GM21619 (cell line): ENCODE data around the gene STXBP6.

Experiments used
- ATAC-seq: cut with Tn5 transposase; IDR thresholded peaks from one replicate; pipeline ENCODE4 v1.9.1; 2021; ENCODE audit not compliant: unreplicated experiment

STXBP6 gene

DNA sequence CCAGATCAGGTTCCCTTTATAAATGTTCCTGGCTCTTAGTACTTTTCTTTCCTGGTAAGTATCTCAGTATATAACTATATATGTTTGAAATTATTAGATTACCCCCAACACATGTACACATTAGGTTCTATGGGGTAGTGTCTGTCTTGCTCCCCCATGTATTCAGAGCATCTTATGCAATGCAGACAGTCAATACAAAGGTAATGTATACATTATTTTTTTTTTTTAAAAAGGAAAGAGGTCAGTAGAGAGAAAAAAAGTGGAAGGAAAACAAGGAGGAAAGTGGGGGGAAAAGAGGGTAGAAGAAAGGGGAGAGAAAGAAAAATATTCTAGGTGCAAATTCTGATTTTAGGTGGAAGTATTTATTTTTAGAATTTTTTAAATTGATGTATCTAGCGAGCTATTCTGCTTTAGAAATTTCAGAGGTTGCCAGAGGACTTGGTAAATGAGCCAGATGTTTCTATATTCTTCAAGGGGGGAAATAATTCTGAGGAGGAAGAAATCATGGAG is 157.9 kb downstream of the STXBP6 start:
- no peak for ATAC-seq

DNA sequence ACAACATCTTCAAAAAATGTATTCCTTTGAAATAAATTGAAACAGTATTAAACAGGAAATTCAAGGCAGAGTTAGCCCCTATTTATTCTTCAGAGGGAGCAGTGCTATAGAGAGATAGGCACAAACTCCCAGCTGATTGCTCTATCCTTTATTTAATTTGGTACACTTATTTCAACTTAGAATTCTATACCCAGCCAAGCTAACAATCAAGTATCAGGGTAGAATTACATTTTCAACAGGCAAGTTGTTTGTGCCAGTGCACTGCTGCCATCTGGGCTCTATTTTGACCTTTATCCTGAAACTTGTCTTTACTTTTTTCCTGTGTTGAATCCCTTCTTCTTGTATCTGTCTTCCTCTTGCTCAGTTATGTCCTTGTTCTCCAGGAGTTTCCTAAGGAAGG is 159.2 kb downstream of the STXBP6 start:
- ATAC-seq = no peak

DNA sequence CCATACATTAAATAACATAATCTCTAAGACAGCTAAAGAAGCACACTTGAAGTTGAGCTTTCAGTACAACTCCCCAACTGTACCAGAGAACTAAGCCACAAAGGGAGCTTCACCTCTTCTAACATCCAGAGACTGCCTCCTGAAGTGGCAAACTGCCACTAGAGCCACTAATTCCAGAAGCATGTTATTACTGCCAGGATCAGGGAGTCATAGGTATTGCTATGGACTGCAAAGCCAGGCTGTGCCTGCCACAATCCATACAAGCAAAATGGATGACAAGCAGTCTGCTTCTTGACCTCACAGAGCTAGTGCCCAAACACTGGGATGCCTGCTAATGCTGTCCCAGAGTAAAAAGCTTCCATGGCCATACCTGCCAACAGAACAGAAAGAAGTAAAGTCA is 160.1 kb downstream of the STXBP6 start:
- ATAC-seq = no peak

DNA sequence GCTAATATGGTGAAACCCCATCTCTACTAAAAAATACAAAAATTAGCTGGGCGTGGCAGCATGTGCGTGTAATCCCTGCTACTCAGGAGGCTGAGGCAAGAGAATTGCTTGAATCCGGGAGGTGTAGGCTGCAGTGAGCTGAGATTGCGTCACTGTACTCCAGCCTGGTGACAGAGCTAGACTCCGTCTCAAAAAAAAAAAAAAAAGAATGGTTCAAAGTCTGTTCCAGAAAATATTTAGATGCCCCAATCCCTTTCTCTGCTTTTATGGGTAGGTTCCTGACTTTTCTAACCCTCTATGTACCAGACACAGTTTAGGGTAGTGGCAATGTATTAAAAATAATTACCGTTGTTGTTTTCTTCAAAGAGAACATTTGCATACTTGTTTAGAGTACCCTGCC is 161.4 kb downstream of the STXBP6 start:
- ATAC-seq = no peak

DNA sequence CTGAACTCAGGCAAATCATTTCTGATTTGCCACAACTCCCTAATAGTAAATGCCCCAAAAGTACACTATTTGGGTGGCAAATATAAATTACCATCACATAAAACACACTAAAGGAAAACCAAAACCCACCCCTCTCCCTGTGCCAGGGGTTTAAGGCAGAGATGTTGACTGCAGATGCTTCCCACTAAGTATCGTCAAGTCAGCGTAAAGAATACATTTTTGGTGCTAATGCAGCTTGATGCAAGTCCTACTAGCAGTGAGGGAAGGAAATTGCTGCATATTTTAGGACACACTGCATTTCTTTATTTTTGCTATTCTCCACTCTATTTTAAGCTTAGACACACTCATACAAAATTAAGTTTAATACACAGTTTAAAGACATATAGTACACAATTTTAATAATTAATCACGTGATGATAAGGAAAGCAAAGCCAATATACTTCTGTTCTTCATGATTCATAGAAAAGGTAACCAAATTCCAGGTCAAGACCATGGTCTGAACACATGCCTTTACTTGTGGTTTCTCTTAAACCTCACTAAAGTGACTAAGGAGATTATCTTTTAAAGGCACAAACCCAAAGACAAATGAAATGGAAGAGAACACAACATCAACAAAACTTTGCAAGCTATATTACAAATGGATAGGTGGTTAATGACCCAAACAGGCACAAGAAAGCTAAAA is 162.2 kb downstream of the STXBP6 start:
- ATAC-seq = no peak

DNA sequence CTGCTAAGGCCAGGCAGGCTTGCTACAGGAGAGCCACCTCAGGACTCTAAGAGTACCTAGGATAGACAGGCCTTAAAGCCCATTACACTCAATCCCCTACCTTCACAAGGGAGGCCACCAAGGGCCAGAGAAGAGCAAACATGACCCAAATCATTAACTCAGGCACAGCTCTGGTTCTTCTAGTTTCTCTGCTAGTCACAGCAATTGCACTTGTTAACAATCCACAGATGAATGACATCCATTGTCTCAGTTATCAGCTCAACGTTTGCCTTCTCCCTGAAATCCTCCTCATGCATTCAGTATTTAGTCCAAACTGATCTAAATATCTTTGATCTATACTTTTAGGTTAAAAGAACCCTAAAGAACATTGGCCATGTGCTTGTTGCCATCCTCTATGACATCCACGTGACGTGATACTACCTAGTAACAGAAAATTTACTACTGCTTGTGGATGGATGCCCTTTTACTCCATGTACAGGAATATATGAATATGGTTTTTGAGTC is 164.5 kb downstream of the STXBP6 start:
- no peak for ATAC-seq

DNA sequence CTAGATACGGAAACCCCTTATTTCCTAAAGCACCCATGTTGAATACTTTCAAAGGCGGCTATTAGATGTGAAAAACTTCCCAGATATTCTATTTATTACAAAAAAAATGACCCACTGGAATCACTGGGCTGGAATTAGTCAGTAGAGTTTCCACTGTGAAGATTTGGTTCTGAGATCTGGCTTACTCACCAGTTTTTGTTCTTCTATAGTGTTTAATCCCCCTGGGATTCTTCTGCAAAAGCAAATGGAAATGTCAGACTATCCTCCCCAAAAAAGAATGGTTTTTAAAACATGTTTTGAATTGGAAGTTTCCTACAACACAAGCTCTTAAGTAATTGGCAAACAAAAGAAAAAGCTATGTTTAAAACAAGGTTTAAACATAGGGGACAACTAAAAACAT is 166.4 kb downstream of the STXBP6 start:
- ATAC-seq = no peak

DNA sequence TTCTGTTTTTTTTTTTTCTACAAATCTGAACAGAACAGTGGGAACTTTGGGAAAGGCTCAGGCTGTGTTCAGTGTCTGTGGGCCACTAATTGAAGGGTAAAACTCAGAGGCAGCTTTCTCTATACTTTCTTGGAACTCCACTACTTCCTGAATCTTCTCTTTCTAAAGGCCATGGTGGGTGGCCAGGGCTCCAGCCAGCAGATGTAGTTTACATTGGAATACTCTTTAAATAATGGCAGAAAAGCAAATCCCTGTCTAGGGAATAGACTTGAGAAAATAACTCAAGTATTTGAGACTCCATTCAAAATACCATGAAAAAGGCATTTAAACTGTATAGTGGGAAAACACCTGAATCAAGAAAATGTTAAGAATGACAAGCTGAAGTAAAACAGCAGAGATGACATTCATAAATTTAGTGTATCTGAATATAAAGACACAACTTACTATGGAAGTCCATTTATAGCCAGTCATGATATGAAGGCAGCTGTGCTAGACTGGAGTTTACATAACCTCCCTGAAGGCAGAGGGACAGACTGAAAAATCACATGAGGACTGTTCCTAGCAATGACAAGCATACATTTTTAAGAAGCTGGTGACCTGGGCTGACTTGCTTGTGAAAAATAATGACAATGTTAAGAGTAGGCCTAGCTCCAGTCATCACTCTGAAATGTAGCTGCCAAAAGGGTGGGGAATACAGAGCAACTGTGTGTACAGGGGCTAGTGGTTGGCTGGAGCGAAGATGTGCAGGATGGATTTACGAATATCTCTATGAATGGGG is 168.6 kb downstream of the STXBP6 start:
- ATAC-seq = no peak

DNA sequence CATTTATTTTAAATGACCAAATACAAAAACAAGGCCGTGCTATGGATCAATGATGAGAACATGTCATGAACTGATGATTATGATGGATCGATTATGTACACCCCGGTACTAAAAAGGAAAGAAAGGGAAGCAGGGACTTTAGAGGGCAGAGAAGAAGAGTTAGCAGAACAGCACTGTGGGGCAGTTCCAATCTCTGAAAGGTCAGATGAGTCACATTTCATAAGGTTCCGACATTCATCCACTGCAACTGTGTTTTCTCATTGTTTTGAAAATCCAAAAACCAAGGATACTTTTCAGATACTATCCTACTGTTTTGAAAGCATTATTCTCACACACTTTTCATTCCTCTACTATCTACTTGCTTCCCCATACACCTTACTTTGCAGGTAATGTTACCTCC is 169.3 kb downstream of the STXBP6 start:
- ATAC-seq = no peak

DNA sequence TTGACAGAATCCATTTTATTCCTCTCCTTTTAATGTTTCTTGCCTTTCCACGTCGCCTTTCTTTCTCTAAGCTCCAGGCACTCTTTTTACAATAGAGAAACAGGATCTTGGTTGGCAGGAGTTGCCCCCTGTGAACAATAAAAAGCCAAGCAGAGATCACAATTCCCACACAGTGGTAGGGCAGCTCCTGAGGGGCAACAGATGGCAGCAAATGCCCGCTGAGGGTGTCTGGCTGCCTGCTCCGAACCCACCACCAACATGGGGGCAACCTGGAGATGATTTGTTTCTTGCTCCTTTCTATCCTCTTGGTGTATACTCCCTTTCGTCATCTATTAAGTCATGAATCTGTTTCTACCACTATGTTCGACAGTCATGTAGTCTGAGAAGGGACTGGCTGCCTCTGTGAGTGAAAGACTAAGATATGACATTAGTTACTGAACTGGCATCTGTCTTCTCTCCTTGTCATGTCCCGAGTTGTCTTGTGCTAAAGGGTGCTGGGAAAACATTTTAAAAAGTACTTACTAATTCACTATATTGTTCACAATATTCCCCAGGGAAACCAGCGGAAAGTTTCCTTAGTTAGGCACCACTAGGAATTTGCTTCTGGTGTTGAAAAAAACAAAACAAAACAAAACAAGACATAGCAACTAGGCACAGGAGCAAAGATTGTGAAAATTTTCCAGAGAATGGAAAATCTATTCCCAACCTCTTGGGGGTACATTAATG is 170.1 kb downstream of the STXBP6 start:
- ATAC-seq = no peak

DNA sequence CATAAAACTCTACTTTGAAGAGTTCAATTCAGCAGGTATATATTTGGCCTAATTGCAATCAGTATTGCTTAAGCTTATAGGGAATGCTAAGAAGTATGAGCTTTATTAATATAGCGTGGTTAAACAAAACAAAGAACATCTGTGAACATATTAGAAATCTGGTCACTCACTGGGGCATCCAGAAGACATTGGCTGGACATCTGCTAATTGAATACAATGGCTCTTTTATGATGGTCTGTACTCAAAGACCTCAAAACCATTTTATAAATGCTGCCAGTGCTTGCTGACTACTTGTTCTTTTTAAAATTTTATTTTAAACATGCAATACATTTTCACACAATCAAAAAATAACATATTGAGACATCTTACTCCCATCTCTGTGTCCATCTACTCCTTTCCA is 173.0 kb downstream of the STXBP6 start:
- no peak for ATAC-seq

DNA sequence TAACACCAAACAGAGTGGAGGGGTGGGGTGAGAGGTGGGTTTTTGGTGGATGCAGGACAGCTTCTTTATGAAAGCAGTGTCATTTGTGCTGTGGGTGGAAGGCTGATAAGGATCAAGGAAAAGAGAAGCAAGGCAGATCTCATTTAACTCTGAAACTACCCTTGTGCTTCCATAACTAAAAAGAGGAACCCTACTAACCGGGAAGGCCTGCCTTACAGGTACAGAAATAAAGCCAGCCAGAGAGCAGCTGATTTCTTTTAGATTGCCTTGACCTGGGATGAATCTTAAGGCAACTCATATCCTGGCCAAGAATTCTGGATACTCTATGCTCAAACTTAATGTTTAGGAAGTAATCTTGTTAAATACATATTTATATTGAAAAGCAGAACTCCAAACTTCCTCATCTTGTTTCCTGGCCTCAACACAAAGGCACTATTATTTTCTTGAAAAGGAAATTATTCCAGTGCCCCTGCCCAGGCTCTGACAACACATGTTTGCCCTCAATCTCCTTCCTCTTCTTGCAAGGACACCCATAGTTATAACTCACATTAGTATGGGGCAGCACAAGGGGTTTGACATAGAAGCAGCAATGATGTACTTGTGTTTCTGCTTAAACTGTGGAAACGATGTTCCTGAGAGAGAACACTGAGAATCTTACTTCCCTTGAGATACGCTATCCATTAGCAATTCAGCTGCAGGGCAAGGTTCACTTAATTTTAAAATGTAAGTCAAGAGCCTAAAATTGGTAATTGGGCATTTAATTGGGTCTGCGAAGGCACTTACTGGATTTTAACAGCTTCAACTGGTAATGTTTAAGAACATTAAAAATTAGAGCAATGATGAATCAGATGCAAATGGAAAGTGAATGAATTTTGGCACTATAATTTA is 173.7 kb downstream of the STXBP6 start:
- no peak for ATAC-seq

DNA sequence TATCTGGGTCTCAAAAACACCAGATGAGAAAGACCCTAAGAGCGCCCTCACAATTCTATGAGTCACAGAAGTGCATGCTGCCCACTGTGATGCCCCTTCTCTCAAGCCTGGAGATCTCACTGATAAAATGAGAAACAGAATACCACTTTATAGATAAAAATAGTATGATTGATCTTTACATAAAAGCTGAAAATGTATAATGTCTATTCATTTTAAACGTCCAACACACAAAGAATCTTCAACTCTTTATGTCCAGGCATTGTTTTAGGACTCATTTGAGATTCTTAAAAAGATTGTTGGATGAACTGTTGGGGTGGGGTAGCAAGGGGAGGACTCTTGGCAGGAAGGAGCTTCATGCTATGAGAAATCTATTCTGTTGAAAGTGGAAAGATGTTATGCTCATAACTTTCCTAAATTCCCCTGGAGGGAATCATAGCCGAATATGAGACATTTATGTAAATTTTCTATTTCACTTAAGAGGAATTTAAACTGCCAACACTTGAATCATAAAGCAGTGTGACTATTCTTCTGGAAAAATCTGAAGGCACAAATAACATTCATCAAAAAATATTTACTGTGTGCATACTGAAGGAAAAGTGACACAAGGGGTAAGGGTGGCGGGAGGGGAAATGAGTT is 174.6 kb downstream of the STXBP6 start:
- no peak for ATAC-seq

DNA sequence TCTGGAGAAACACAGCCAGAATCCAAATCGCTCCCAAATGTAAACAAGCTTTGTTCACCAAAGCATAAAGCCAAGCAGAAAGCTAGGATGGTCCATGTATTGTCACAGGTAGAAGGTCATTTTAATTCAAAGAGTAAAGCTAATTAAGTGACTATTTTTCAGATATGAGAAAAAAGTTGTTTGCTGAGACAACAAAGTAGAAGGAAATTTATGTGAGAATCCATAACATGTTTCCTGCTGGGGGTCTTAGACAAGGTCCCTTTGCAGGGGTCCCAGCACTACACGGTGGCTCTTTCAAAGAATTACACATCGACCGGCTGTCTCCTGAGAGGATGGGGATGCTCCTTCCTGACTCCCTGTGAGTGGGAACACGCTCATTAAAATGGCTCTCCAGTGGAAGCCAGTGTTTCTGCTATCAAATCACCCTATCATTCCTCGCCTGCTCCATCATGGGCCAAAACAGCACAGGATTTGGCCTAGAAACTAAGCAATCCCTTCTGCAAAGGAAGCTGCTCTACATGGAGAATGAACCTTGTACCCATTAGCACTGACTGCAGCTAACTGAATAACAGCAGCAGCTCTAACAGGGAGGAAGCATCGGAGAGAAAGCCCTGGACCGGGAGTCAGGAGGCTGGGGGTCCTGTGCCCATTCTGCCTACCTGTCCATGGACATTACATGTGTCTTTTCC is 175.3 kb downstream of the STXBP6 start:
- ATAC-seq = no peak

DNA sequence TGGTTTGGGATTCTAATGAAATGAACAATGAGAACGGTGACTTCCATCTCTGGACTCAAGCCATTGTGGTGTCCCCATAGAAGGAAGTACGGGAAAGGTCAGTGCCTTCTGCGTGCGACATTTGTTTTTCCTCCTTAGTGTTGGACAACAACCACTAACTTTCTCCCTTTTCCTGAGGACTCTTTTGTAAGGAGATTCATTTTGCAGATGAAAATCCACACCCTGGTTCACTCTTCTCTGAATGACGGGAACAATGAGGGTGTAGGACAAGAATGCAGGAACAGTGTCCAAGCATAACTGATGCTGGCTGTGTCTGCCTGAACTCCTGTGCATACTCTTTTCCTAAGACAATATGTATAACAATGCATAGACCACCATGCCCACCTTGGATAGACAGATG is 176.4 kb downstream of the STXBP6 start:
- ATAC-seq = no peak

DNA sequence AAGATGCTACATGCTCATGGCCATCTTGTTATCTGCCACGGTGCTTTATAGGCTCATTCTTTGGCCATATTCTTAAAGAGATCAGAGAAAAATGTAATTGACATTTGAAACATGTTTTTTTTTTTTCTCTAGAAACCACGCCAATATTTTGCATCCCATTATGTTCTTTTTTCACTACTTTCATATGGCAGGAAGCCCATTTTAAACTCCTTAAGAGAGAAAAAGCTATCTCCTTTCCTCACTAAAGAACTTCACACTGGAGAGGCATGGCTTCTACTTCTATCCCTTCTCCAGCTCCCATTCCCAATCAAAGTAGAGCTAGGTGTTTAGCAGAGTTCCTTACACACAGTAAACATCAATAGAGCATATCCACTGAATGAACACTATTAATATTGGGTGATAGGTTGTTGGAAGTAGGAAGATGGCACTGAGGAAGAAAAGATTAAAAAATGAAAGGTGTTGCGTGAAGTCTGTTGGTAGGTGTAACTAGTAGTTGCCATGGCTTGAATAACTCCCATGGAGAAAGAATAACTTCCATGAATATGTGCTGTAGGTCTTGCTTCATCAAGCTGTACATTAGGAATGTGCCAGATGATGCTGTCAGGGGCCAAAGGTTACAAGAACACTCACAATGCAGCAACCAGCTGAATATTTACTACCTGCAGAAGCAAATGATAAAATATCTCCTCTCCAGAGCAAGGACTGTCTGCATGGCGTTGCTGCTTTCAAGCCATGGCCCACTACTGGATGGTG is 178.8 kb downstream of the STXBP6 start:
- no peak for ATAC-seq

DNA sequence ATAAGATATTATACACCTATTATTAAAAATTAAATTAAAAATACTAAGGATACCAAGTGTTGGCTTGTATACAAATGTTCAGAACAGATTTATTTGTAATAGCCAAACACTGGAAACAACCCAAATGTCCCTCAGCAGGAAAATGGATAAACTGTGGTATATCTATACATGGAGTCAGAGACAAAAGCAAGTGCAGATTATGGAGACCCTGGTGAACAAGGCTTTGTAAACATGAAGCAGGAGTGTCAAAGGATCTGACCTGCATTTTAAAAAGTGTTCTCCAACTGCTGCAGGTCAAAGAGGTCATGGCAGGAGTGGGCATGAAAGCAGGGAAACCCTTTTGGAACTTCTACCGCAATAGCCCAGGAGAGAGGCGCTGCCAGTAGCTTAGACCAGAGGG is 181.6 kb downstream of the STXBP6 start:
- no peak for ATAC-seq

DNA sequence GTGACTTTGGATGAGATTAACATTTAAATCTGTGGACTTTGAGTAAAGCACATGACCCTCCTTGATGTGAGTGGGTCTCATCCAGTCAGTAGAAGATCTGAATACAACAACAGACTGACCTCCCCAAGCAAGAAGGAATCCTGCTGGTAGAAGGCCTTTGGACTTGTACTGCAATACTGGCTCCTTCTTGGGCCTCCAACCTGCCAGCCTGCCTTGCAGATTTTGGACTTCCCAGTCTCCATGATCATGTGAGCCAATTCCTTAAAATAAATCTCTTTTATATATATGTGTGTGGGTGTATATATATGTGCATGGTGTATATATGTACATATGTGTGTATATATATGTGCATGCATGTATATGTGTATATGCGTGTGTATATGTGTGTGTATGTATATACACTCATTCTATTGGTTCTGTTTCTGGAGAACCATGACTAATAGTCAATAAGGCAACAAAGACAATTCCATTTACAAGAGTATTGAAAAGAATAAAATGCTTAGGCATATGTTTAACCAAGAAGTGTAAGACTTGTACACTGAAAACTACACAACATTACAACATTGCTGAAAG is 183.8 kb downstream of the STXBP6 start:
- no peak for ATAC-seq
